ENCODE data around the gene AIFM3.

Gene AIFM3

GRCh38 chr22:20994128-20994901 is 27.3 kb downstream of the AIFM3 start:
- H3K4me3 ChIP-seq (ENCODE audit: insufficient read depth, low read length, poor library complexity, severe bottlenecking) = no peak overlapping the region
- no peaks in the 10 kb centered on the region for H3K79me2 ChIP-seq (ENCODE audit: insufficient read depth, low read length)
- H3K27ac ChIP-seq (ENCODE audit: low read depth, low read length) = no peak overlapping the region
- H3K9me2 ChIP-seq (replicated peaks; ENCODE audit: insufficient read depth, low read length) = no peaks in the 10 kb centered on the region
- H3F3A ChIP-seq (ENCODE audit: insufficient read depth) = no peaks in the 10 kb centered on the region
- no peak overlapping the region for H2AFZ ChIP-seq (ENCODE audit: low read depth, low read length, severe bottlenecking)
- no peak overlapping the region for H3K9ac ChIP-seq (ENCODE audit: low read length)
- no peaks in the 10 kb centered on the region for H3K9me3 ChIP-seq (ENCODE audit: insufficient read depth, low read length)
- TF ChIP-seq EZH2phosphoT487 (conservative IDR thresholded peaks at IDR 0.05; ENCODE audit: low read length) (no peak), CTCF (IDR thresholded peaks at IDR 0.05; ENCODE audit: insufficient read depth, low read length, poor library complexity, severe bottlenecking) (no peak)
- H3K36me3 ChIP-seq (ENCODE audit: low read length) = no peaks in the 10 kb centered on the region
- no peak overlapping the region for H3K4me2 ChIP-seq (ENCODE audit: low read depth, low read length, poor library complexity, severe bottlenecking)
- H3K27me3 ChIP-seq (ENCODE audit: low read length) = no peaks in the 10 kb centered on the region
- no peaks in the 10 kb centered on the region for H4K20me1 ChIP-seq (ENCODE audit: low read depth, low read length)

- H2AFZ ChIP-seq (ENCODE audit: low read depth, low read length, severe bottlenecking) = no peak overlapping the region
- H3K9me2 ChIP-seq (replicated peaks; ENCODE audit: insufficient read depth, low read length) = no peaks in the 10 kb centered on the region
- no peak overlapping the region for H3K9ac ChIP-seq (ENCODE audit: low read length)
- H3K27me3 ChIP-seq (ENCODE audit: low read length) = no peaks in the 10 kb centered on the region
- H3K9me3 ChIP-seq (ENCODE audit: insufficient read depth, low read length) = no peaks in the 10 kb centered on the region
- H3K4me3 ChIP-seq (ENCODE audit: insufficient read depth, low read length, poor library complexity, severe bottlenecking) = no peak overlapping the region
- H3K27ac ChIP-seq (ENCODE audit: low read depth, low read length) = no peak overlapping the region
- TF ChIP-seq CTCF (IDR thresholded peaks at IDR 0.05; ENCODE audit: insufficient read depth, low read length, poor library complexity, severe bottlenecking) (no peak), EZH2phosphoT487 (conservative IDR thresholded peaks at IDR 0.05; ENCODE audit: low read length) (no peak)
- H3F3A ChIP-seq (ENCODE audit: insufficient read depth) = no peaks in the 10 kb centered on the region
- no peaks in the 10 kb centered on the region for H3K79me2 ChIP-seq (ENCODE audit: insufficient read depth, low read length)
- no peaks in the 10 kb centered on the region for H4K20me1 ChIP-seq (ENCODE audit: low read depth, low read length)
- H3K36me3 ChIP-seq (ENCODE audit: low read length) = no peaks in the 10 kb centered on the region
- H3K4me2 ChIP-seq (ENCODE audit: low read depth, low read length, poor library complexity, severe bottlenecking) = no peak overlapping the region
These were observed 27.8 kb downstream of the AIFM3 start for GRCh38 chr22:20994902-20995241.

GRCh38 chr22:20995329-20996030 is 28.4 kb downstream of the AIFM3 start:
- Histone ChIP-seq H3K27ac (ENCODE audit: low read depth, low read length) (no peak overlapping the region), H3K4me2 (ENCODE audit: low read depth, low read length, poor library complexity, severe bottlenecking) (no peak overlapping the region), H3K9me2 (replicated peaks; ENCODE audit: insufficient read depth, low read length) (no peaks in the 10 kb centered on the region), H2AFZ (ENCODE audit: low read depth, low read length, severe bottlenecking) (no peak overlapping the region), H4K20me1 (ENCODE audit: low read depth, low read length) (no peaks in the 10 kb centered on the region), H3K9me3 (ENCODE audit: insufficient read depth, low read length) (no peaks in the 10 kb centered on the region), H3K4me3 (ENCODE audit: insufficient read depth, low read length, poor library complexity, severe bottlenecking) (no peak overlapping the region), H3K36me3 (ENCODE audit: low read length) (no peaks in the 10 kb centered on the region), H3K27me3 (ENCODE audit: low read length) (no peaks in the 10 kb centered on the region), H3F3A (ENCODE audit: insufficient read depth) (no peaks in the 10 kb centered on the region), H3K9ac (ENCODE audit: low read length) (no peak overlapping the region), H3K79me2 (ENCODE audit: insufficient read depth, low read length) (no peaks in the 10 kb centered on the region; the same call in 1 of the 2 replicates)
- no peak for TF ChIP-seq CTCF (IDR thresholded peaks at IDR 0.05; ENCODE audit: insufficient read depth, low read length, poor library complexity, severe bottlenecking)
- no peak for TF ChIP-seq EZH2phosphoT487 (conservative IDR thresholded peaks at IDR 0.05; ENCODE audit: low read length)

Data from SU-DHL-6 (cell line).